ENCODE data around the gene RERG. TPM values are rescaled to one million over a fixed set of nuclear protein-coding genes. Genes with fewer than 3 reads are reported as not detected.
"Not testable (repeated sequence)": the region's sequence is repeated elsewhere in the genome, so short reads cannot be mapped to it uniquely, and the experiment has no call there.

Gene RERG
- total and polyA plus RNA-seq, 2 donors from 2014 or later: 29.3 to 44.7 TPM

DNA sequence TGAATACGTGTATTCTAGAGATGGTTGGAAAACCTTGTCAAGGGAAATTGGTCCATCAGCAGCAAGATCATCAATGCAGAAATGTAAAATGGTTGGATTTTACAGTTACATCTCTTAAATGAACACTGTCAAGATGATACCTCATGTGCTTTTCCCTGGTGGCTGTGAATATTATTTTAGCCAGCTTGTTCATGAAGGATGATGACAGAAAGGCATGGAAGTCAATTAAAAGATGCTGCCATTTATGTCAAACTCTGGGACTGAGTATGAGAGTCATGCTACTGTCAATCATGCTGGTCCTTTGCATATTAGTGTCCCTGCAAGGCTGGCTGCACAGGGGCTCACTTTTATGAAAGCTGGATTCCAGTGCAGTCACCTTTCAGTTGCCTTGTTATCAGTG lies 10.3 kb upstream of the RERG start:
- TF ChIP-seq, protein P1, sequence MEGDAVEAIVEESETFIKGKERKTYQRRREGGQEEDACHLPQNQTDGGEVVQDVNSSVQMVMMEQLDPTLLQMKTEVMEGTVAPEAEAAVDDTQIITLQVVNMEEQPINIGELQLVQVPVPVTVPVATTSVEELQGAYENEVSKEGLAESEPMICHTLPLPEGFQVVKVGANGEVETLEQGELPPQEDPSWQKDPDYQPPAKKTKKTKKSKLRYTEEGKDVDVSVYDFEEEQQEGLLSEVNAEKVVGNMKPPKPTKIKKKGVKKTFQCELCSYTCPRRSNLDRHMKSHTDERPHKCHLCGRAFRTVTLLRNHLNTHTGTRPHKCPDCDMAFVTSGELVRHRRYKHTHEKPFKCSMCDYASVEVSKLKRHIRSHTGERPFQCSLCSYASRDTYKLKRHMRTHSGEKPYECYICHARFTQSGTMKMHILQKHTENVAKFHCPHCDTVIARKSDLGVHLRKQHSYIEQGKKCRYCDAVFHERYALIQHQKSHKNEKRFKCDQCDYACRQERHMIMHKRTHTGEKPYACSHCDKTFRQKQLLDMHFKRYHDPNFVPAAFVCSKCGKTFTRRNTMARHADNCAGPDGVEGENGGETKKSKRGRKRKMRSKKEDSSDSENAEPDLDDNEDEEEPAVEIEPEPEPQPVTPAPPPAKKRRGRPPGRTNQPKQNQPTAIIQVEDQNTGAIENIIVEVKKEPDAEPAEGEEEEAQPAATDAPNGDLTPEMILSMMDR (IDR thresholded peaks at IDR 0.05; ENCODE audit: borderline replicate concordance, extremely low read depth, insufficient read depth): no peak
- Histone ChIP-seq H3K36me3 (ENCODE audit: control insufficient read depth in 2 of 3, insufficient read depth in 3 of 3, low read length in 3 of 3) (no peaks in the 10 kb centered on the region), H3K4me1 (ENCODE audit: control insufficient read depth in 2 of 3, insufficient read depth in 2 of 3, low read depth in 1 of 3, low read length in 3 of 3) (no peaks in the 10 kb centered on the region), H3K9ac (ENCODE audit: low read length in 3 of 3) (no peak overlapping the region), H3K9me3 (ENCODE audit: control insufficient read depth in 2 of 3, insufficient read depth in 1 of 3, low read length in 3 of 3) (no peaks in the 10 kb centered on the region), H3K27ac (ENCODE audit: low read depth in 2 of 2, low read length in 2 of 2) (no peak overlapping the region), H3K27me3 (ENCODE audit: control insufficient read depth, insufficient read depth, low read length) (no peaks in the 10 kb centered on the region), H3K4me3 (ENCODE audit: low read length in 3 of 3) (no peak overlapping the region)
- FAIRE-seq: no peak
- intact Hi-C loops (cut with DNase I): no loop called here
- no peak for DNase-seq

DNA sequence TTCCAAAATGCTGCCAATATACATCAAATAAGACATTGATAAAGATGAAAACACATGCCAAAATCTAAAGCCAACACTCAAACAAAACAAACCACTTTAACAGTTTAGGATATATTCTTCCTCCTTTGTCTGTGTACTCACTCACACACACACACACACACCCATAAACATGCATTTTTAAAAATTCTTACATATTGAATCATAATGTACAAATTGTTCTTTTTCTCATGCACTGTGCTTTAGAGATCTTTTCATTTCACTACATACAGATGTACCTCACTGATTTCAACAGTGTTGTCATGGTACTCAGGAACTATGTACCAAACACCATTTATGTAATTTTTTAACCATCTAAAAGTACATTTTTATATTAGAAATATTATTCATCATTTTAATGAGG lies 9.5 kb upstream of the RERG start:
- intact Hi-C loops (cut with DNase I): no loop called here
- no peaks in the 10 kb centered on the region for H3K36me3 ChIP-seq (ENCODE audit: control insufficient read depth in 2 of 3, insufficient read depth in 3 of 3, low read length in 3 of 3)
- H3K4me1 ChIP-seq (ENCODE audit: control insufficient read depth in 2 of 3, insufficient read depth in 2 of 3, low read depth in 1 of 3, low read length in 3 of 3): no peaks in the 10 kb centered on the region
- no peaks in the 10 kb centered on the region for H3K27me3 ChIP-seq (ENCODE audit: control insufficient read depth, insufficient read depth, low read length)
- H3K4me3 ChIP-seq (ENCODE audit: low read length in 3 of 3): no peak overlapping the region
- DNase-seq (no peak), FAIRE-seq (no peak)
- H3K9me3 ChIP-seq (ENCODE audit: control insufficient read depth in 2 of 3, insufficient read depth in 1 of 3, low read length in 3 of 3): no peaks in the 10 kb centered on the region
- TF ChIP-seq, protein P1 (IDR thresholded peaks at IDR 0.05; ENCODE audit: borderline replicate concordance, extremely low read depth, insufficient read depth): no peak
- no peak overlapping the region for H3K27ac ChIP-seq (ENCODE audit: low read depth in 2 of 2, low read length in 2 of 2)
- H3K9ac ChIP-seq (ENCODE audit: low read length in 3 of 3): no peak overlapping the region

DNA sequence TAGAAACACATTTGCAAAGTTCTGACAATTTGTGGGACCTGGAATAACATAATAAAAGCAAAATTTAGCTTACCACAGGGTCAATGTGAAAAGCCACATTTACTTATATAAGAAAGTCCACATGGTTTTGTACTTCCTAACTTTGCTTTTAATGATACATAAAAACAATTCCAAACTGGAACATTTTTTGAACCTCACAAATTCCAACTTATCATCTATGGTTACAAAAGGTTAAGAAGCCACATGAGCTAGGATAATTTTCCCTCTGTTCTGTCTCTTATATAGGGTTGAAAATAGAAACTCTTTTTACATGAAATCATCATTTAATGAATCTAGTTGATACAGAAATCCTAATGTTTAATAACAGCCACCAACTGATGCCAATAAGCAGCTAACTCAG lies 8.9 kb upstream of the RERG start:
- intact Hi-C loops (cut with DNase I): no loop called here
- Histone ChIP-seq H3K9me3 (ENCODE audit: control insufficient read depth in 2 of 3, insufficient read depth in 1 of 3, low read length in 3 of 3) (no peaks in the 10 kb centered on the region), H3K27me3 (ENCODE audit: control insufficient read depth, insufficient read depth, low read length) (no peaks in the 10 kb centered on the region), H3K4me1 (ENCODE audit: control insufficient read depth in 2 of 3, insufficient read depth in 2 of 3, low read depth in 1 of 3, low read length in 3 of 3) (no peaks in the 10 kb centered on the region), H3K4me3 (ENCODE audit: low read length in 3 of 3) (no peak overlapping the region), H3K36me3 (ENCODE audit: control insufficient read depth in 2 of 3, insufficient read depth in 3 of 3, low read length in 3 of 3) (no peaks in the 10 kb centered on the region), H3K27ac (ENCODE audit: low read depth in 2 of 2, low read length in 2 of 2) (no peak overlapping the region), H3K9ac (ENCODE audit: low read length in 3 of 3) (no peak overlapping the region)
- TF ChIP-seq, protein P1 (IDR thresholded peaks at IDR 0.05; ENCODE audit: borderline replicate concordance, extremely low read depth, insufficient read depth): no peak
- no peak for FAIRE-seq
- no peak for DNase-seq

GRCh38 chr12:15227004-15227679 lies 5.9 kb upstream of the RERG start:
- Histone ChIP-seq H3K36me3 (ENCODE audit: control insufficient read depth in 2 of 3, insufficient read depth in 3 of 3, low read length in 3 of 3) (no peaks in the 10 kb centered on the region), H3K9me3 (ENCODE audit: control insufficient read depth in 2 of 3, insufficient read depth in 1 of 3, low read length in 3 of 3) (no peaks in the 10 kb centered on the region), H3K27me3 (ENCODE audit: control insufficient read depth, insufficient read depth, low read length) (no peaks in the 10 kb centered on the region), H3K9ac (ENCODE audit: low read length in 3 of 3) (peak overlapping the region in 1 of 3 donors; percentile 13), H3K27ac (ENCODE audit: low read depth in 2 of 2, low read length in 2 of 2) (no peak overlapping the region), H3K4me1 (ENCODE audit: control insufficient read depth in 2 of 3, insufficient read depth in 2 of 3, low read depth in 1 of 3, low read length in 3 of 3) (no peaks in the 10 kb centered on the region), H3K4me3 (ENCODE audit: low read length in 3 of 3) (no peak overlapping the region)
- intact Hi-C loops (cut with DNase I): no loop called here
- FAIRE-seq (no peak), DNase-seq (peak in 3 of 5 donors; percentile 35 to 59 (median 57))
- TF ChIP-seq, protein P1 (IDR thresholded peaks at IDR 0.05; ENCODE audit: borderline replicate concordance, extremely low read depth, insufficient read depth): peak; percentile 55

- H3K36me3 ChIP-seq (ENCODE audit: control insufficient read depth in 2 of 3, insufficient read depth in 3 of 3, low read length in 3 of 3); H3K4me3 ChIP-seq (ENCODE audit: low read length in 3 of 3); H3K27me3 ChIP-seq (ENCODE audit: control insufficient read depth, insufficient read depth, low read length); intact Hi-C loops (cut with DNase I); DNase-seq; H3K9me3 ChIP-seq (ENCODE audit: control insufficient read depth in 2 of 3, insufficient read depth in 1 of 3, low read length in 3 of 3); H3K4me1 ChIP-seq (ENCODE audit: control insufficient read depth in 2 of 3, insufficient read depth in 2 of 3, low read depth in 1 of 3, low read length in 3 of 3); FAIRE-seq; H3K9ac ChIP-seq (ENCODE audit: low read length in 3 of 3): not testable (repeated sequence)
- H3K27ac ChIP-seq (ENCODE audit: low read depth in 2 of 2, low read length in 2 of 2): peak overlapping the region in 1 of 2 donors; percentile 23
Observed at GRCh38 chr12:15225863-15226218, 4.6 kb upstream of the RERG start.
